OCI-LY1 (cell line): ENCODE data around the gene PAFAH2.

ENCODE experiments used
- EZH2 ChIP-seq: fragments of 200-600 bp; sonication (generic), shearing (Covaris generic); IDR thresholded peaks from 2 replicates; pipeline ENCODE4 v1.8.0; 2017; ENCODE audit warnings: borderline replicate concordance, mixed run types, mild to moderate bottlenecking, antibody characterized with exemption, low read length, moderate library complexity, mixed read lengths
- TF ChIP-seq, protein P1 (sequence below): fragments of 200-600 bp; sonication (generic), shearing (Covaris generic); IDR thresholded peaks from 2 replicates; pipeline ENCODE4 v1.5.1; 2017; ENCODE audit warnings: mild to moderate bottlenecking, antibody characterized with exemption, low read length, moderate library complexity, mixed read lengths

DNA sequence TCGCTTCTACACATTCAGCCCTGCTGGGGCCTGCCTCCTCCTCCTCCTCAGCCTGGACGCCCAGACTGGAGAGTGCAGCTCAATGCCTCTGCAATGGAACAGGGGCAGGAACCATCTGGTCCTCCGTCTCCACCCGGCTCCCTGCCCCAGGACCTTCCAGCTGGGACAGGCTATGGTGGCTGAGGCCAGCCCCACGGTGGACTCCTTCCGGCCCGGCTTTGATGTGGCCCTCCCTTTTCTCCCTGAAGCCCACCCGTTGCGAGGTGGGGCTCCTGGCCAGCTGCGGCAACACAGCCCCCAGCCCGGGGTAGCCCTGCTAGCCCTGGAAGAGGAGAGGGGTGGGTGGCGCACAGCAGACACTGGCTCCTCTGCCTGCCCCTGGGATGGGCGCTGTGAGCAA is 25.1 kb upstream of the PAFAH2 start:
- TF ChIP-seq, protein P1, sequence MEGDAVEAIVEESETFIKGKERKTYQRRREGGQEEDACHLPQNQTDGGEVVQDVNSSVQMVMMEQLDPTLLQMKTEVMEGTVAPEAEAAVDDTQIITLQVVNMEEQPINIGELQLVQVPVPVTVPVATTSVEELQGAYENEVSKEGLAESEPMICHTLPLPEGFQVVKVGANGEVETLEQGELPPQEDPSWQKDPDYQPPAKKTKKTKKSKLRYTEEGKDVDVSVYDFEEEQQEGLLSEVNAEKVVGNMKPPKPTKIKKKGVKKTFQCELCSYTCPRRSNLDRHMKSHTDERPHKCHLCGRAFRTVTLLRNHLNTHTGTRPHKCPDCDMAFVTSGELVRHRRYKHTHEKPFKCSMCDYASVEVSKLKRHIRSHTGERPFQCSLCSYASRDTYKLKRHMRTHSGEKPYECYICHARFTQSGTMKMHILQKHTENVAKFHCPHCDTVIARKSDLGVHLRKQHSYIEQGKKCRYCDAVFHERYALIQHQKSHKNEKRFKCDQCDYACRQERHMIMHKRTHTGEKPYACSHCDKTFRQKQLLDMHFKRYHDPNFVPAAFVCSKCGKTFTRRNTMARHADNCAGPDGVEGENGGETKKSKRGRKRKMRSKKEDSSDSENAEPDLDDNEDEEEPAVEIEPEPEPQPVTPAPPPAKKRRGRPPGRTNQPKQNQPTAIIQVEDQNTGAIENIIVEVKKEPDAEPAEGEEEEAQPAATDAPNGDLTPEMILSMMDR, result no peak
- no peak for TF ChIP-seq EZH2
